Neural progenitor cell (in vitro differentiated cells): ENCODE measurements around the gene CIROP. TPM values are rescaled to one million over a fixed set of nuclear protein-coding genes. Genes with fewer than 3 reads are reported as not detected.

Experiments used
- DNase-seq: peaks from one replicate; pipeline ENCODE4 v3.0.0-alpha.2; 2016; ENCODE audit warnings: low spot score
- H2AFZ ChIP-seq: fragments of 200-600 bp; sonication (generic); replicated peaks from 2 replicates; pipeline ENCODE4 v1.6.1; 2016; ENCODE audit warnings: antibody characterized with exemption
- H3F3A ChIP-seq: fragments of 200-600 bp; sonication (generic); 2 replicates; pipeline ENCODE4 v1.6.1; 2016; ENCODE audit warnings: antibody characterized with exemption, low read depth
- H3K27ac ChIP-seq: fragments of 200-600 bp; sonication (generic); 2 replicates; pipeline ENCODE4 v1.5.1; 2016; ENCODE audit warnings: mild to moderate bottlenecking
- H3K27me3 ChIP-seq: fragments of 200-600 bp; sonication (generic); 2 replicates; pipeline ENCODE4 v1.6.1; 2016; ENCODE audit warnings: mild to moderate bottlenecking, moderate library complexity
- H3K36me3 ChIP-seq: fragments of 200-600 bp; sonication (generic); 2 replicates; pipeline ENCODE4 v1.5.1; 2016
- H3K4me1 ChIP-seq: fragments of 200-600 bp; sonication (generic); 2 replicates; pipeline ENCODE4 v1.6.1; 2016; ENCODE audit warnings: mixed run types
- H3K4me2 ChIP-seq: fragments of 200-600 bp; sonication (generic); 2 replicates; pipeline ENCODE4 v1.6.1; 2016
- H3K4me3 ChIP-seq: fragments of 200-600 bp; sonication (generic); 2 replicates; pipeline ENCODE4 v1.5.1; 2016
- H3K79me2 ChIP-seq: fragments of 200-600 bp; sonication (generic); 2 replicates; pipeline ENCODE4 v1.6.1; 2016; ENCODE audit warnings: low read depth
- H3K9ac ChIP-seq: fragments of 200-600 bp; sonication (generic); 2 replicates; pipeline ENCODE4 v1.6.1; 2016
- H3K9me3 ChIP-seq: fragments of 200-600 bp; sonication (generic); 2 replicates; pipeline ENCODE4 v1.5.1; 2016; ENCODE audit warnings: low read depth
- H4K20me1 ChIP-seq: fragments of 200-600 bp; sonication (generic); 2 replicates; pipeline ENCODE4 v1.6.1; 2016; ENCODE audit warnings: low read depth
- H3K27ac Mint-ChIP-seq: 3 replicates; pipeline ENCODE4 v1.8.0; 2021; ENCODE audit warnings: mixed read lengths
- H3K27me3 Mint-ChIP-seq: 2 replicates; pipeline ENCODE4 v1.8.0; 2022; ENCODE audit warnings: low read depth, mild to moderate bottlenecking, inconsistent platforms, moderate library complexity, mixed read lengths; ENCODE audit not compliant: insufficient read depth
- H3K36me3 Mint-ChIP-seq: 3 replicates; pipeline ENCODE4 v1.8.0; 2021; ENCODE audit warnings: mixed read lengths
- H3K4me1 Mint-ChIP-seq: 3 replicates; pipeline ENCODE4 v1.8.0; 2021; ENCODE audit warnings: mixed read lengths
- H3K4me3 Mint-ChIP-seq: 3 replicates; pipeline ENCODE4 v1.8.0; 2021; ENCODE audit warnings: mild to moderate bottlenecking, moderate library complexity, mixed read lengths
- H3K9me3 Mint-ChIP-seq: 3 replicates; pipeline ENCODE4 v1.8.0; 2020; ENCODE audit warnings: mixed read lengths
- EZH2 ChIP-seq: fragments of 200-600 bp; sonication (generic); IDR thresholded peaks from 2 replicates; pipeline ENCODE4 v1.6.1; 2017; ENCODE audit warnings: antibody characterized with exemption, mild to moderate bottlenecking, moderate library complexity
- EZH2phosphoT487 ChIP-seq: fragments of 200-600 bp; sonication (generic); IDR thresholded peaks from 2 replicates; pipeline ENCODE4 v1.6.1; 2017; ENCODE audit warnings: antibody characterized with exemption
- total RNA-seq: library from RNA; depleted of rRNA; stranded (reverse); fragments of >200 nt; gene quantifications from 2 replicates; pipeline ENCODE4 v1.2.3, GENCODE V29; 2015; ENCODE audit warnings: low replicate concordance
- TF ChIP-seq, protein P1 (sequence below): fragments of 200-600 bp; sonication (generic); IDR thresholded peaks from 2 replicates; pipeline ENCODE4 v1.5.1; 2017; ENCODE audit warnings: antibody characterized with exemption, mild to moderate bottlenecking

The CIROP gene
- total RNA-seq, 1 donor from 2014 or later: 0.06 TPM

DNA sequence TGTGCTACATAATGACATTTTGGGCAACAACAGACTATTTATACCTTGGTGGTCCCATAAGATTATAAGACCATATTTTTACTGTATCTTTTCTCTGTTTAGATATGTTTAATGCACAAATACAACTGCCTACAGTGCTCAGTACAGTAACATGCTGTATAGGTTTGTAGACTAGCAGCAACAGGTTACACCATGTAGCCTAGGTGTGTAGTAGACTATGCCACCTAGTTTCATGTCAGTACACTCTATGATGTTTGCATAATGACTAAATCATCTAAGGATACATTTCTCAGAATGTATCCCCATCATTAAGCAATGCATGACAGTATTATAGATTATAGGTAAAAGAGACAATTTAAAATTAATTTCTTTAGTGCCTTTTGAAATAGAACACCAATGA, 45.0 kb upstream of the CIROP start:
- Histone ChIP-seq H2AFZ (no peak overlapping the region), H3K9ac (no peak overlapping the region), H3K27ac (no peak overlapping the region), H3K9me3 (no peaks in the 10 kb centered on the region), H3K36me3 (no peaks in the 10 kb centered on the region), H3K4me3 (no peak overlapping the region), H3K4me1 (peaks cover 11% of the 10 kb centered on the region), H3K4me2 (no peak overlapping the region), H3K79me2 (no peaks in the 10 kb centered on the region), H3K27me3 (no peaks in the 10 kb centered on the region), H4K20me1 (peaks cover 6% of the 10 kb centered on the region), H3F3A (peaks cover 7% of the 10 kb centered on the region)
- H3K4me3 Mint-ChIP-seq: no peak overlapping the region
- peaks cover 4% of the 10 kb centered on the region for H3K9me3 Mint-ChIP-seq
- H3K4me1 Mint-ChIP-seq: peaks cover 21% of the 10 kb centered on the region
- peaks cover 32% of the 10 kb centered on the region for H3K36me3 Mint-ChIP-seq
- TF ChIP-seq EZH2phosphoT487: no peak
- TF ChIP-seq, protein P1, sequence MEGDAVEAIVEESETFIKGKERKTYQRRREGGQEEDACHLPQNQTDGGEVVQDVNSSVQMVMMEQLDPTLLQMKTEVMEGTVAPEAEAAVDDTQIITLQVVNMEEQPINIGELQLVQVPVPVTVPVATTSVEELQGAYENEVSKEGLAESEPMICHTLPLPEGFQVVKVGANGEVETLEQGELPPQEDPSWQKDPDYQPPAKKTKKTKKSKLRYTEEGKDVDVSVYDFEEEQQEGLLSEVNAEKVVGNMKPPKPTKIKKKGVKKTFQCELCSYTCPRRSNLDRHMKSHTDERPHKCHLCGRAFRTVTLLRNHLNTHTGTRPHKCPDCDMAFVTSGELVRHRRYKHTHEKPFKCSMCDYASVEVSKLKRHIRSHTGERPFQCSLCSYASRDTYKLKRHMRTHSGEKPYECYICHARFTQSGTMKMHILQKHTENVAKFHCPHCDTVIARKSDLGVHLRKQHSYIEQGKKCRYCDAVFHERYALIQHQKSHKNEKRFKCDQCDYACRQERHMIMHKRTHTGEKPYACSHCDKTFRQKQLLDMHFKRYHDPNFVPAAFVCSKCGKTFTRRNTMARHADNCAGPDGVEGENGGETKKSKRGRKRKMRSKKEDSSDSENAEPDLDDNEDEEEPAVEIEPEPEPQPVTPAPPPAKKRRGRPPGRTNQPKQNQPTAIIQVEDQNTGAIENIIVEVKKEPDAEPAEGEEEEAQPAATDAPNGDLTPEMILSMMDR: no peak
- no peak for TF ChIP-seq EZH2
- no peak overlapping the region for H3K27ac Mint-ChIP-seq
- no peaks in the 10 kb centered on the region for H3K27me3 Mint-ChIP-seq
- DNase-seq: no peak

DNA sequence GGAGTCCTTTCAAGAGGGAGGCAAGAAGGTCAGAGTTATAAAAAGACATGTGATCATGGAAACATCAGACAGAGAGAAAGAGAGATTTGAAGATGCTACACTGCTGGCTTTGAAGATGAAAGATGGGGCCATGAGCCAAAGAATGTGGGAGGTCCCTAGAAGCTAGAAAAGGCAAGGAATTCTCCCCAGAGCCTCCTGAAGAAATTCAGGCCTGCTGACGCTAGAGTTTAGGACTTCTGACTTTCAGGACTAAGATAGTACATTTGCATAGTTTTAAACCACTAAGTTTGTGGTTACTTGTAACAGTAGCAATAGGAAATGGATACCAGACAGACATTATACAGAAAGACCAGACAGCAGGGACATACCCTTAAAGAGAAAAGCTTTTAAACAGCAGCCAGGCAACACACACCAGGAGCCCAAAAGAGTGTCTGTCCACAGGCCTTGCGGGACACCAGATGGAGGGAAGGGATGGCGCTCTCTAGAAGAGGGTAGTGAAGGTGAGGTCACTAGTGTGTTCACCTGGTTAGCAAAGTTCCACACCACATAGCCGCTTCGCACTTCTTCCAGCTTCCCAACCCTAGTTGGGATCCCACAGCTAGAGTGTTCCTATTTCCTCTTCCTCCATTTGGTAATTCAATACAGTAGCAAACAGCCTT, 43.9 kb upstream of the CIROP start:
- H3K36me3 Mint-ChIP-seq: peaks cover 34% of the 10 kb centered on the region
- no peak overlapping the region for H3K27ac Mint-ChIP-seq
- Histone ChIP-seq H3K79me2 (no peaks in the 10 kb centered on the region), H3K4me1 (peaks cover 10% of the 10 kb centered on the region), H3K4me3 (no peak overlapping the region), H3K27ac (no peak overlapping the region), H4K20me1 (peaks cover 6% of the 10 kb centered on the region), H3K9me3 (no peaks in the 10 kb centered on the region), H3K27me3 (no peaks in the 10 kb centered on the region), H3K36me3 (no peaks in the 10 kb centered on the region), H2AFZ (no peak overlapping the region), H3F3A (peaks cover 4% of the 10 kb centered on the region), H3K9ac (no peak overlapping the region), H3K4me2 (no peak overlapping the region)
- H3K4me1 Mint-ChIP-seq: peaks cover 15% of the 10 kb centered on the region
- DNase-seq: no peak
- no peaks in the 10 kb centered on the region for H3K27me3 Mint-ChIP-seq
- H3K9me3 Mint-ChIP-seq: peaks cover 4% of the 10 kb centered on the region
- no peak overlapping the region for H3K4me3 Mint-ChIP-seq
- no peak for TF ChIP-seq EZH2
- TF ChIP-seq, protein P1: no peak
- no peak for TF ChIP-seq EZH2phosphoT487

DNA sequence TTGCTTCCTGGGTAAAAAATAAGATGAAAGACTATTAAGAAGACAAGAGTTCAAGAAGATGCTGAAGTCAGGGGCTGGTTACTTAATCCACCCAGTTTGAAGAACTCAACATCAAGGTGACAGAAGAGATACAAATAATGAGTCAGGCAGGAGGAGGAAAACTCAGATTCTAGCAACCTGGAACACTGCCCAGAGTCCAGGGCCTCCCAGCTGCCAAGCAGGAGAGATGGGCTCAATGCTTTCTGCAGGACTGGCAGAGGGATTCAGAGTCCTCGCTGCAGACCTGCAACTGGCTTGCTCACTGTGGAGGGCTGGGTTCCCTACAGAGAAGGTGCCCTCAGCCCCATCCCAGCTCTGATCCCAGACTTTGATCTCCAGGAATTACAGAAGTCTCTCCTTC, 42.9 kb upstream of the CIROP start:
- Histone ChIP-seq H3K27me3 (no peaks in the 10 kb centered on the region), H3K79me2 (no peaks in the 10 kb centered on the region), H3K9ac (no peak overlapping the region), H3K36me3 (no peaks in the 10 kb centered on the region), H3K4me2 (no peak overlapping the region), H2AFZ (no peak overlapping the region), H4K20me1 (peaks cover 6% of the 10 kb centered on the region), H3K4me1 (peaks cover 10% of the 10 kb centered on the region), H3K27ac (no peak overlapping the region), H3K4me3 (no peak overlapping the region), H3F3A (peaks cover 4% of the 10 kb centered on the region), H3K9me3 (no peaks in the 10 kb centered on the region)
- H3K27me3 Mint-ChIP-seq: no peaks in the 10 kb centered on the region
- H3K27ac Mint-ChIP-seq: no peak overlapping the region
- TF ChIP-seq, protein P1: no peak
- TF ChIP-seq EZH2phosphoT487 (no peak), EZH2 (no peak)
- H3K4me1 Mint-ChIP-seq: peaks cover 6% of the 10 kb centered on the region
- DNase-seq: no peak
- no peak overlapping the region for H3K4me3 Mint-ChIP-seq
- H3K9me3 Mint-ChIP-seq: peaks cover 4% of the 10 kb centered on the region
- H3K36me3 Mint-ChIP-seq: peaks cover 34% of the 10 kb centered on the region
